Fibroblast of pulmonary artery (primary cell): Measurements from ENCODE around the gene YY1AP1.
A peak's percentile ranks its signal among the peaks of the same experiment; 100 is the strongest.
"Not testable (repeated sequence)": the region's sequence is repeated elsewhere in the genome, so short reads cannot be mapped to it uniquely, and the experiment has no call there.

Experiments used
- DNase-seq: peaks from one replicate; pipeline ENCODE4 v3.0.0-alpha.2; 2010; ENCODE audit warnings: low read depth
- H3K4me3 ChIP-seq: replicated peaks from 2 replicates; pipeline ENCODE4 v1.5.1; 2011; ENCODE audit warnings: low read depth, mild to moderate bottlenecking, control low read depth, low read length, moderate library complexity
- CTCF ChIP-seq: IDR thresholded peaks from 2 replicates; pipeline ENCODE4 v1.5.1; 2011; ENCODE audit warnings: mild to moderate bottlenecking, control low read depth, low read length, inconsistent platforms; ENCODE audit errors: missing control alignments

Gene YY1AP1

GRCh38 chr1:155649676-155650075 is 38.9 kb downstream of the YY1AP1 start:
- TF ChIP-seq CTCF = no peak
- H3K4me3 ChIP-seq = no peak overlapping the region
- no peak for DNase-seq

- H3K4me3 ChIP-seq = peak overlapping the region; percentile 50
- DNase-seq = peak; percentile 98
- TF ChIP-seq CTCF = peak; percentile 63
These were observed 40.1 kb downstream of the YY1AP1 start for GRCh38 chr1:155648207-155649147.

GRCh38 chr1:155646307-155646706 is 42.3 kb downstream of the YY1AP1 start:
- peak overlapping the region; percentile 13 for H3K4me3 ChIP-seq

GRCh38 chr1:155645648-155646047 is 42.9 kb downstream of the YY1AP1 start:
- no peak overlapping the region for H3K4me3 ChIP-seq
- TF ChIP-seq CTCF = no peak
- peak; percentile 49 for DNase-seq

More at GRCh38 chr1:155646307-155646706, 42.3 kb downstream of the YY1AP1 start:
- DNase-seq = peak; percentile 79
- no peak for TF ChIP-seq CTCF

- DNase-seq = peak; percentile 59
- no peak overlapping the region for H3K4me3 ChIP-seq
- TF ChIP-seq CTCF = no peak
These were observed 43.5 kb downstream of the YY1AP1 start for GRCh38 chr1:155645034-155645598.

GRCh38 chr1:155643230-155643629 is 45.3 kb downstream of the YY1AP1 start:
- no peak overlapping the region for H3K4me3 ChIP-seq
- no peak for DNase-seq
- TF ChIP-seq CTCF = no peak

- DNase-seq = not testable (repeated sequence)
These were observed 45.9 kb downstream of the YY1AP1 start for GRCh38 chr1:155642559-155643180.

More at GRCh38 chr1:155642559-155643180, 45.9 kb downstream of the YY1AP1 start:
- not testable (repeated sequence) for H3K4me3 ChIP-seq
